ENCODE data around the gene FBXO39. TPM values are rescaled to one million over a fixed set of nuclear protein-coding genes. Genes with fewer than 3 reads are reported as not detected.

FBXO39 gene
- total RNA-seq, 2 experiments from 2014 or later = 0.36 to 0.71 TPM

GRCh38 chr17:6756425-6757031, 19.5 kb upstream of the FBXO39 start:
- Histone ChIP-seq H3K4me1 (ENCODE audit: insufficient read depth, low read length) (peaks cover 61% of the 10 kb centered on the region), H3K9me3 (ENCODE audit: control insufficient read depth in 1 of 2, insufficient read depth in 1 of 2, low read length in 2 of 2) (no peaks in the 10 kb centered on the region), H3K27ac (ENCODE audit: low read depth in 1 of 2, low read length in 2 of 2) (peak overlapping the region; percentile 2 to 66), H3K27me3 (ENCODE audit: control insufficient read depth in 1 of 2, insufficient read depth in 2 of 2, low read length in 2 of 2) (no peaks in the 10 kb centered on the region), H3K36me3 (ENCODE audit: insufficient read depth, low read length) (peaks cover 34% of the 10 kb centered on the region), H3K4me3 (ENCODE audit: low read length) (peak overlapping the region; percentile 77)
- H3K4me3 Mint-ChIP-seq = peak overlapping the region; percentile 95
- H3K27me3 Mint-ChIP-seq = no peaks in the 10 kb centered on the region
- no peak for ATAC-seq (ENCODE audit: poor library complexity)
- CTCF ChIA-PET = no interaction called here
- no peaks in the 10 kb centered on the region for H3K9me3 Mint-ChIP-seq
- H3K4me1 Mint-ChIP-seq (ENCODE audit: low read depth) = peaks cover 57% of the 10 kb centered on the region
- peaks cover 56% of the 10 kb centered on the region for H3K36me3 Mint-ChIP-seq (ENCODE audit: low read depth)
- peak in 6 of 14 experiments; percentile 4 to 54 (median 18) for DNase-seq
- intact Hi-C loops (cut with DNase I, micrococcal nuclease) = loop anchor here (5.0 to 10.0 kb wide), 2 partner anchors 104 to 258 kb away; partner anchors contain the start of genes C17orf100 (in 2 of the 2), MED31 (in 2 of the 2) and RNASEK (in 1 of the 2)
- peak overlapping the region; percentile 86 for H3K27ac Mint-ChIP-seq
- TF ChIP-seq CTCF (IDR thresholded peaks at IDR 0.05) = no peak
- POLR2A ChIA-PET = no interaction called here

GRCh38 chr17:6757747-6758146, 18.3 kb upstream of the FBXO39 start:
- peak overlapping the region; percentile 82 for H3K4me3 Mint-ChIP-seq

GRCh38 chr17:6761779-6762178, 14.2 kb upstream of the FBXO39 start:
- peaks cover 0 to 7% of the 10 kb centered on the region in 2 experiments for H3K9me3 ChIP-seq (ENCODE audit: control insufficient read depth in 1 of 2, insufficient read depth in 1 of 2, low read length in 2 of 2)
- Mint-ChIP-seq H3K36me3 (ENCODE audit: low read depth) (peaks cover 98% of the 10 kb centered on the region), H3K4me1 (ENCODE audit: low read depth) (peaks cover 24% of the 10 kb centered on the region), H3K4me3 (no peak overlapping the region), H3K27ac (no peak overlapping the region), H3K9me3 (peaks cover 11% of the 10 kb centered on the region), H3K27me3 (no peaks in the 10 kb centered on the region)
- no peak for ATAC-seq (ENCODE audit: poor library complexity)
- no peak overlapping the region for H3K4me3 ChIP-seq (ENCODE audit: low read length)
- H3K27me3 ChIP-seq (ENCODE audit: control insufficient read depth in 1 of 2, insufficient read depth in 2 of 2, low read length in 2 of 2) = no peaks in the 10 kb centered on the region
- DNase-seq = no peak
- peaks cover 21% of the 10 kb centered on the region for H3K4me1 ChIP-seq (ENCODE audit: insufficient read depth, low read length)
- peaks cover 85% of the 10 kb centered on the region for H3K36me3 ChIP-seq (ENCODE audit: insufficient read depth, low read length)
- CTCF ChIA-PET = interaction anchor here (1.2 kb wide), 1 partner anchor 10 kb away, joined by 3 read pairs; no protein-coding TSS in a partner anchor
- TF ChIP-seq CTCF (IDR thresholded peaks at IDR 0.05) = no peak
- POLR2A ChIA-PET = no interaction called here
- H3K27ac ChIP-seq (ENCODE audit: low read depth in 1 of 2, low read length in 2 of 2) = no peak overlapping the region
- intact Hi-C loops (cut with DNase I, micrococcal nuclease) = no loop called here

More at GRCh38 chr17:6757747-6758146, 18.3 kb upstream of the FBXO39 start:
- peaks cover 68% of the 10 kb centered on the region for H3K36me3 Mint-ChIP-seq (ENCODE audit: low read depth)
- ATAC-seq (ENCODE audit: poor library complexity) (no peak), DNase-seq (no peak)
- no peaks in the 10 kb centered on the region for H3K27me3 Mint-ChIP-seq
- H3K27me3 ChIP-seq (ENCODE audit: control insufficient read depth in 1 of 2, insufficient read depth in 2 of 2, low read length in 2 of 2) = no peaks in the 10 kb centered on the region
- peak overlapping the region; percentile 86 for H3K27ac Mint-ChIP-seq
- CTCF ChIA-PET = no interaction called here
- intact Hi-C loops (cut with DNase I, micrococcal nuclease) = loop anchor here (5.0 to 10.0 kb wide), 2 partner anchors 105 to 257 kb away; partner anchors contain the start of genes C17orf100 (in 2 of the 2), MED31 (in 2 of the 2) and RNASEK (in 1 of the 2)
- H3K4me1 ChIP-seq (ENCODE audit: insufficient read depth, low read length) = peaks cover 56% of the 10 kb centered on the region
- POLR2A ChIA-PET = interaction anchor here (0.9 kb wide), 1 partner anchor 18 kb away, joined by 3 read pairs; the partner anchor contains the start of gene FBXO39
- peaks cover 53% of the 10 kb centered on the region for H3K4me1 Mint-ChIP-seq (ENCODE audit: low read depth)
- no peak overlapping the region for H3K4me3 ChIP-seq (ENCODE audit: low read length)
- H3K9me3 ChIP-seq (ENCODE audit: control insufficient read depth in 1 of 2, insufficient read depth in 1 of 2, low read length in 2 of 2) = no peaks in the 10 kb centered on the region
- TF ChIP-seq CTCF (IDR thresholded peaks at IDR 0.05) = no peak
- no peak overlapping the region for H3K27ac ChIP-seq (ENCODE audit: low read depth in 1 of 2, low read length in 2 of 2)
- H3K9me3 Mint-ChIP-seq = no peaks in the 10 kb centered on the region
- H3K36me3 ChIP-seq (ENCODE audit: insufficient read depth, low read length) = peaks cover 47% of the 10 kb centered on the region
